Measurements from ENCODE around the gene PLSCR3. TPM values are rescaled to one million over a fixed set of nuclear protein-coding genes. Genes with fewer than 3 reads are reported as not detected.

PLSCR3 gene
- 16.0 TPM for total RNA-seq

GRCh38 chr17:7394452-7395191 lies at the start of gene PLSCR3:
Gene PLSCR3, minus strand, starts transcription at chr17:7394525. Its CDS starts 415 bp downstream, at chr17:7394110.
- peak; percentile 54 for DNase-seq

- no peak for DNase-seq
These were observed 49.5 kb upstream of the PLSCR3 start for GRCh38 chr17:7443499-7444485.

- no peak for DNase-seq
These were observed 47.8 kb upstream of the PLSCR3 start for GRCh38 chr17:7442142-7442541.

GRCh38 chr17:7441266-7441665 lies 46.9 kb upstream of the PLSCR3 start:
- no peak for DNase-seq

- no peak for DNase-seq
These were observed 46.5 kb upstream of the PLSCR3 start for GRCh38 chr17:7440834-7441195.

- no peak for DNase-seq
These were observed 45.9 kb upstream of the PLSCR3 start for GRCh38 chr17:7440113-7440833.

GRCh38 chr17:7439462-7440112 lies 45.3 kb upstream of the PLSCR3 start, which contains the start of gene FGF11:
Gene FGF11, plus strand, starts transcription at chr17:7439512. Its CDS starts 109 bp downstream, at chr17:7439621.
- DNase-seq, result no peak

- DNase-seq, result no peak
These were observed 44.5 kb upstream of the PLSCR3 start for GRCh38 chr17:7438656-7439460.

- DNase-seq, result no peak
These were observed 43.8 kb upstream of the PLSCR3 start for GRCh38 chr17:7437950-7438614.

GRCh38 chr17:7437369-7437863 lies 43.1 kb upstream of the PLSCR3 start:
- DNase-seq, result no peak

GRCh38 chr17:7436556-7437368 lies 42.4 kb upstream of the PLSCR3 start:
- DNase-seq, result no peak

GRCh38 chr17:7435676-7436555 lies 41.6 kb upstream of the PLSCR3 start:
- no peak for DNase-seq

GRCh38 chr17:7432296-7432695 lies 38.0 kb upstream of the PLSCR3 start:
- no peak for DNase-seq

- DNase-seq, result no peak
These were observed 36.9 kb upstream of the PLSCR3 start for GRCh38 chr17:7431231-7431630.

- no peak for DNase-seq
These were observed 35.4 kb upstream of the PLSCR3 start for GRCh38 chr17:7429722-7430121.

GRCh38 chr17:7428557-7428956 lies 34.2 kb upstream of the PLSCR3 start, which contains the start of gene SPEM3:
Gene SPEM3, plus strand, starts transcription at chr17:7428857. Its CDS starts 46 bp downstream, at chr17:7428903.
- DNase-seq, result no peak

- no peak for DNase-seq
These were observed 33.2 kb upstream of the PLSCR3 start for GRCh38 chr17:7427549-7427948.

- no peak for DNase-seq
These were observed 32.7 kb upstream of the PLSCR3 start for GRCh38 chr17:7426896-7427489.

All from skin of body (tissue), 2 donors.